T follicular helper cell (primary cell): ENCODE results near the gene ZNF488.

Source experiments
- DNase-seq: peaks from one replicate; pipeline ENCODE4 v3.0.0-alpha.2; 2020; ENCODE audit warnings: low read depth

The ZNF488 gene

GRCh38 chr10:47366181-47366631 is 17.9 kb downstream of the ZNF488 start:
- no peak for DNase-seq

- DNase-seq = no peak
Observed at GRCh38 chr10:47365431-47366180, 18.5 kb downstream of the ZNF488 start.

GRCh38 chr10:47364911-47365310 is 19.2 kb downstream of the ZNF488 start:
- DNase-seq = no peak

- DNase-seq = no peak
Observed at GRCh38 chr10:47364366-47364765, 19.7 kb downstream of the ZNF488 start.

- DNase-seq = no peak
Observed at GRCh38 chr10:47363781-47364180, 20.3 kb downstream of the ZNF488 start.

- DNase-seq = no peak
Observed at GRCh38 chr10:47362199-47362598, 21.9 kb downstream of the ZNF488 start.

GRCh38 chr10:47361293-47361692 is 22.8 kb downstream of the ZNF488 start:
- DNase-seq = no peak

- DNase-seq = no peak
Observed at GRCh38 chr10:47360419-47361040, 23.6 kb downstream of the ZNF488 start.

- DNase-seq = no peak
Observed at GRCh38 chr10:47359626-47360418, 24.3 kb downstream of the ZNF488 start.

DNA sequence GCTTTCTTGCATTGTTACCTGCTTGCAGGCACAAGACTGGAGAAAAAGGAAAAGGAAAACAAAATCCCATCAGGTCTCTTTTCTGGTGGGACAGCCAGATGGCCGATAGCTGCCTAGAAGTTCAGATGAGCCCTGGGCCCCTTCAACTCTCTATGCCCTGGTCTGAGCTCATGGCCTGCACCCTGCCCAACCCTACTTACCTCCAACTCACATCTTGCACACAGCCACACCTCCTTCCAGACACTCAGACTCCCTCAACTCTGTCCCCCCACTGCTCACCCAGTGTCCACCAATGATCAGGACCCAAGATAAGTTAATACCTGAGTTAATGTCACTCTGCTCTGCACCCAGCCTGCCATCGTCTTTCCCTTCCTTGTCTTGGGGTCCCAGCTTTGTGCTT is 25.0 kb downstream of the ZNF488 start:
- DNase-seq = no peak

DNA sequence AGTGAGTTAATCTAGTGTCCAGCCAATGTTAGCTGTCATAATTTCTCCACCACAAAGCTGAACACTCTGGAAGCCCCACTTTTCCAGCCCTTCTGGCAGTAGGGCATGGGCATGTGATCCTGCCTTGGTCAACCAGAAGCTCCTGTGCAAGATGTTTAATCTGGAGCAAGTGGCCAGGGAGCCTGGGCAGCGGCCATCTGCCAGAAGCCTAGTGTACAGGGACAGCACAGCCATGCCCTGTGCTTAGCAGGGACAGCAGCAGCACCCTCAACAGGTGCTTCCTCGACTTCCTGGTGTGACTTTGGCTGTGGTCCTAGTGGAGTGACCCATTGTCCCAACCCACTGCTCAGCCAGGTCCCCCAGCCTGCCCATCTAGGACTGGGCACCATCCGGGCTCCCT is 25.6 kb downstream of the ZNF488 start:
- no peak for DNase-seq

DNA sequence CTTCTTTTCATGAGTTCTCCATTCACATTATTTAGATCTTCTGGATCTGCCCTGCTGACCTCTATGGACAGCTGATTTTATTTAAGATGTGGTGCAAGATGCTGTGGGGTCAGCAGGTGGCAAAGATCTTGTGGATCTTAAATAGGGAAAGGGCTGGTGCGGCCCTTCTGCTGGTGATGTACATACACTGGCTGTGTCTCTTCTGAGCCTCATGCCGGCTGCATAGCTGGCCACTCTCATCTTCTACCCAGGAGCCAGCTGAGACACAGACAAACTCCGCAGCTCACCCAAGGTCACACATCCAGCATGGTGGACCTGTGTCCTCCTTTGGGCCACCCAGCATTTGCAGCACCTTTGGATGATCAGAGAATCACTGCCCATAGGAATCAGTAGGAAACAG is 26.2 kb downstream of the ZNF488 start:
- no peak for DNase-seq

DNA sequence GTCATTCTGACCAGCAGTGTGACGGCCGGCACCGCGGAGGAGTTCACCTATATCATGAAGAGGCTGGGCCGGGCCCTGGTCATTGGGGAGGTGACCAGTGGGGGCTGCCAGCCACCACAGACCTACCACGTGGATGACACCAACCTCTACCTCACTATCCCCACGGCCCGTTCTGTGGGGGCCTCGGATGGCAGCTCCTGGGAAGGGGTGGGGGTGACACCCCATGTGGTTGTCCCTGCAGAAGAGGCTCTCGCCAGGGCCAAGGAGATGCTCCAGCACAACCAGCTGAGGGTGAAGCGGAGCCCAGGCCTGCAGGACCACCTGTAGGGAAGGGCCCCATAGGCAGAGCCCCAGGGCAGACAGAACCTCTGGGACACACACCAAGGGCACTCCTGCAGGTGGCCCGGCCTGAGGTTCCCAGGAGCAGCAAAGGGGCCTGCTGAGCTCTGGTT is 26.9 kb downstream of the ZNF488 start:
- DNase-seq = no peak

GRCh38 chr10:47356708-47357107 is 27.4 kb downstream of the ZNF488 start:
- DNase-seq = no peak

- DNase-seq = no peak
Observed at GRCh38 chr10:47354900-47355299, 29.2 kb downstream of the ZNF488 start.

DNA sequence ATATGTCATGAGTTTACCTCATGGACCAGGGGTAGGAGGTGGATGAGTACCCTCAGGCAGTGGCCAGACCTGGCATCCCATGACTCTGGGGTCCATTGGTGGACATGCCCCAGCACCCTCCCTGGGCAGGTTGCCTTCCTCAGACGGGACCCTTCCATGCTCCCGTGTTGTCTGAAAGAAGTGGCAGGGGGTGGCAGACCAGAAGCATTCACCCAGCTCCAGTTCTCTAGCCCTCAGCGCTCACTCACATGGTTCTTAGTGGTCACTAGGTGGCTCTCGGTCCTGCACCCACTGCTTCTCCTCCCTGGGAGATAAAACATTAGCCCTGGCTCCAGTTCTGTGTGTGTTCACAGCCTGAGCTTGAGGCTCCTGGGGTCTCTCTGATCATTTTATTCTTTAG is 29.9 kb downstream of the ZNF488 start:
- DNase-seq = no peak

DNA sequence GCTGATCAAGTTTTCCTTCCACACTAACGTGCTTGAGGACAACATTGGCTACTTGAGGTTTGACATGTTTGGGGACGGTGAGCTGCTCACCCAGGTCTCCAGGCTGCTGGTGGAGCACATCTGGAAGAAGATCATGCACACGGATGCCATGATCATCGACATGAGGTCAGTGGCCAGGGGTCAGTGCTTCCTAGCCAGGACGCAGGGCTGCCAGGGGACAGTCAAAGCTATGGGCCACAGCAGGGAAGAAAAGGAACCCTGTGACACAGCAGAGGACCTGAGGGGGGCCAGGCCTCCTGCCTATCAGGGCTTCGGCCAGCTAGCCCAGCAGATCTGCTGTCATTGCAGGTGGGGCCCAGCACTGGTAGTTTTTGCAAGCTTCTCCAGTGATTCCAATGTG is 30.7 kb downstream of the ZNF488 start:
- DNase-seq = no peak

GRCh38 chr10:47351899-47352815 is 31.9 kb downstream of the ZNF488 start:
- no peak for DNase-seq

GRCh38 chr10:47350671-47351640 is 33.1 kb downstream of the ZNF488 start:
- DNase-seq = no peak

- no peak for DNase-seq
Observed at GRCh38 chr10:47349941-47350371, 34.1 kb downstream of the ZNF488 start.
